GM12872 (cell line): ENCODE data around the gene DPEP2.
A peak's percentile ranks its signal among the peaks of the same experiment; 100 is the strongest.
"Not testable (repeated sequence)": the region's sequence is repeated elsewhere in the genome, so short reads cannot be mapped to it uniquely, and the experiment has no call there.

Experiments used
- CTCF ChIP-seq: IDR thresholded peaks from 3 replicates; pipeline ENCODE4 v1.5.1; 2011; ENCODE audit warnings: low read depth, mild to moderate bottlenecking, low read length, moderate library complexity; ENCODE audit not compliant: insufficient read depth

Gene DPEP2

GRCh38 chr16:67998779-67999688 is at the start of gene DPEP2:
Gene DPEP2, minus strand, starts transcription at chr16:67999484. Its CDS starts 6,272 bp downstream, at chr16:67993212.
- not testable (repeated sequence) for TF ChIP-seq CTCF

GRCh38 chr16:68047987-68048386 is 48.7 kb upstream of the DPEP2 start:
- TF ChIP-seq CTCF, result no peak

- TF ChIP-seq CTCF, result no peak
Measured at GRCh38 chr16:68046106-68046505, 46.8 kb upstream of the DPEP2 start.

- TF ChIP-seq CTCF, result no peak
Measured at GRCh38 chr16:68041783-68042182, 42.5 kb upstream of the DPEP2 start.

- peak; percentile 90 for TF ChIP-seq CTCF
Measured at GRCh38 chr16:68040506-68041288, 41.4 kb upstream of the DPEP2 start.

GRCh38 chr16:68037841-68038597 is 38.7 kb upstream of the DPEP2 start:
- no peak for TF ChIP-seq CTCF

- no peak for TF ChIP-seq CTCF
Measured at GRCh38 chr16:68035227-68035626, 35.9 kb upstream of the DPEP2 start.
